G401 (cell line): ENCODE results near the gene ZNF746. TPM values are rescaled to one million over a fixed set of nuclear protein-coding genes. Genes with fewer than 3 reads are reported as not detected.
A peak's percentile ranks its signal among the peaks of the same experiment; 100 is the strongest.
"Not testable (repeated sequence)": the region's sequence is repeated elsewhere in the genome, so short reads cannot be mapped to it uniquely, and the experiment has no call there.

Experiments used
- DNase-seq: peaks from one replicate; pipeline ENCODE4 v3.0.0-alpha.2; 2015; ENCODE audit warnings: low spot score
- in situ Hi-C: cut with HindIII; loops from 2 replicates; pipeline ENCODE4 v1.10.0; 2016; ENCODE audit warnings: low sequenced_read_pairs, mixed read lengths
- total RNA-seq: library from RNA; depleted of rRNA; stranded (reverse); fragments of >200 nt; shearing (Covaris generic); gene quantifications from 2 replicates; pipeline ENCODE4 v1.2.3, GENCODE V29; 2014

Gene ZNF746
- total RNA-seq, 1 experiment from 2014 or later: 30.4 TPM

- in situ Hi-C loops: no loop called here
- DNase-seq: no peak
These were observed 35.5 kb downstream of the ZNF746 start for GRCh38 chr7:149462101-149462520.

GRCh38 chr7:149460493-149461277 lies 36.9 kb downstream of the ZNF746 start, which contains the start of gene ZNF777:
Gene ZNF777, minus strand, starts transcription at chr7:149461062. Its CDS starts 5,040 bp downstream, at chr7:149456022.
- DNase-seq: peak; percentile 89
- in situ Hi-C loops: no loop called here

- in situ Hi-C loops: no loop called here
These were observed 37.8 kb downstream of the ZNF746 start for GRCh38 chr7:149459540-149460452.

DNA sequence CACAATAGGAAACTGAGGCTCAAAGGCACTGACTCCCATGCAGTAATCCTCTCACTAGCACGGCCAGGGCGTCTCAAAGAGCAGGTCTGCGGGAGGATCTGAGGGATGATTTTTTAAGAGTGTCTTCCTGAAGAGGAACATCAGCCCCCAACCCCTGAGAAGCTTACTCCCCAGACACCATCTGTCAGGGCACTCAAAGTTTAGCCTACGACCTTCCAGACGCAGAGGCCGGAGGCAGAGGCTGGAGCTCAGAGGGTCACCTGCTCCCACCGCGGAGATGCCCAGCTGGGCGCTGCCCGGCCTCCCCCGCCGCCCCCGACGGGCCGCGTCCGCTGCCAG lies 38.4 kb downstream of the ZNF746 start:
- in situ Hi-C loops: no loop called here
- peak; percentile 10 for DNase-seq

More at GRCh38 chr7:149459540-149460452, 37.8 kb downstream of the ZNF746 start:
- DNase-seq: no peak

DNA sequence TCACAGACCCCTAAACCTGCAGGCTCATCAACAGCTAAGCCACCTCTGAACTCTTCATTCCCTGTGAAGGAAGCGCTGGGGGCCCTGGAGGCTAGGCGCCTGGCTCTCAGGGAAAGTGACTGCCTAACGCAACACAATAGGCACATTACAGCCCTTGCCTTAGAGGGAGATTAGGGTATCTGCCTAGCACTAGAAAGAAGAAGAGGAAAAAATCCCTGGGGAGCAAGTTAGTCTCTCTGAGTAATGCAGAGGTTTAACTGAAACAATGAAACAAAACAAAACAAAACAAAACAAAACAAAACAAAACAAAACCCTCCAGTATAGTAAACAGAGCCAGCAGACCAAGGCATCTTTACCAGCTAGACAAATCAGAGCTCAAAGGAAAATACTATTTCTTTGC lies 39.4 kb downstream of the ZNF746 start:
- in situ Hi-C loops: no loop called here
- DNase-seq: no peak

- in situ Hi-C loops: no loop called here
- DNase-seq: no peak
These were observed 39.8 kb downstream of the ZNF746 start for GRCh38 chr7:149457766-149458165.

- in situ Hi-C loops: no loop called here
- no peak for DNase-seq
These were observed 40.8 kb downstream of the ZNF746 start for GRCh38 chr7:149456506-149457421.

DNA sequence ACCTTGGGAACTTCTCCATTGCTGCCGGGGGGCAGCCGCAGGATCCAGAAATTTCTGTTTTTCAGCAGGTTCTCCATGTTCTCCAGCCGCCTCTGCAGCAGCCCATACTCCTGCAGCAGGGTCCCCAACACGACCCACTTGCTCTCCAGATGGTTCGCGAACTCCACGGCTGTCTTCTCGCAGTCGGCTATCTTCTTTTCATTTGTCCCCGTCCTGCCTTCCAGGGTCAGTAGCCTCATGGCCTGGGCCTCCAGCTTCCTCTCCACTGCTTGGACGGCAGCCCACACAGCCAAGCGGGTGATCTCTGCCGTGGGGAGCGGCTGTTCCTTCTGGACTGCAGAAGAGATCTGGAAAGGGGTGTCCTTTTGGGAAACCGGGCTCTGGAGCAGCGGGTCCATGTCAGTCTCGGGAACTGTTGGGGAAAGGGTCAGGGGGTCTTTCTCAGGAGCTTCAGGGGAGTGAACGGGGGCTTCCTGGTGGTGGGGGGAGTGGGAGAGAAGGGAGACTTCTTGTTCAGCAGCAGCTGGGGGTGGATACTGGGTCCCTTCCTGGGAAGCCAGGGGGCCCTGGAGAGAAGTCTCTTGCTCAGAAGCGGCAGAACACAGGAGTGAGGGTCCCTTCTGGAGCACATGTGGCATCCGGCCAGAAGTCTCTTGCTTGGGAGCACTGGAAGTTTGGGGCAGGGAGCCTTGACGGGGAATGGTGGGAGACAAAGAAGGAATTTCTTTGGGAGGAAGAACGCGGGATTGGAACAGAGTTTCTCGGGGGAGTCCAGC lies 42.2 kb downstream of the ZNF746 start:
- DNase-seq: no peak
- in situ Hi-C loops: no loop called here

GRCh38 chr7:149454750-149455149 lies 42.9 kb downstream of the ZNF746 start:
- in situ Hi-C loops: no loop called here
- no peak for DNase-seq

DNA sequence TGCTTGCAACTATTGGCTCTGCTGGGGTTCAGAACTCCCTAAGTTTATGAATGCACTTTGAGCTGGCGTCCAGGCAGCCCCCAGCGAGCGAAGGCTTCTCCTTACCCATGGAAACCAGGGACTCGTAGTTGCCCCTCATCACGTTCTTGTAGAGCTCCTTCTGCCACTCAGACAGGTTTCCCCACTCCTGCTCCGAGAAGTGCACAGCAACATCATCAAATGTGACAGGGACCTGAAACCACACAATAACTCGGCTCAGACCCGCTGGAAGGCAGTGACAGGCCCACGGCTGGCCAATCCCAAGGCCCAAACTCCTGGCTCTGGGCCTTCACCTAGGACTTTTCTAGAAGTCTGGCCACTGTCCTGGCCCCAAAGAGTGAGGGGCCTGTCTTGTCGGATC lies 43.6 kb downstream of the ZNF746 start:
- DNase-seq: no peak
- in situ Hi-C loops: no loop called here

DNA sequence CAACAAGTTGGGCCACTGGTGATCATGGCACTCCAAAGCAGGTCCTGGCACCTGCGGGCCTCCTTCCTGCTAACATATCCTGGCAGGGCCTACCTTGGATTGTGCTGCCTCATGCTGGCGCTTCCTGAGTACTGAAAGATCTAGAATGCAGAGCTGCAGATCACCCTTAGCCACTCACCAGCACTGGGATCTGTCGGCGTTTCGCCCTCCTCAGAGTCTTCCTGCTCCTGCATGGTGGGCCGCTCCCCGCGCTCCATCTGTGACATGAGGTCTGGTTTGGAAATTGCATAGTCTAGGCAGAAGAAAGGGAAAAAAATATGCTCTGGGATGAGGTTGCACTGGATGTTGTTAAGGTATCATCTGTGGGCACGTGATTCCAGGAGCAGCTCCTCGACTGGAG lies 46.8 kb downstream of the ZNF746 start:
- in situ Hi-C loops: no loop called here
- DNase-seq: no peak

GRCh38 chr7:149449897-149450296 lies 47.7 kb downstream of the ZNF746 start:
- no peak for DNase-seq
- in situ Hi-C loops: no loop called here

GRCh38 chr7:149448961-149449360 lies 48.6 kb downstream of the ZNF746 start:
- in situ Hi-C loops: no loop called here
- DNase-seq: no peak

GRCh38 chr7:149446026-149446425 lies 51.6 kb downstream of the ZNF746 start:
- in situ Hi-C loops, DNase-seq: not testable (repeated sequence)

DNA sequence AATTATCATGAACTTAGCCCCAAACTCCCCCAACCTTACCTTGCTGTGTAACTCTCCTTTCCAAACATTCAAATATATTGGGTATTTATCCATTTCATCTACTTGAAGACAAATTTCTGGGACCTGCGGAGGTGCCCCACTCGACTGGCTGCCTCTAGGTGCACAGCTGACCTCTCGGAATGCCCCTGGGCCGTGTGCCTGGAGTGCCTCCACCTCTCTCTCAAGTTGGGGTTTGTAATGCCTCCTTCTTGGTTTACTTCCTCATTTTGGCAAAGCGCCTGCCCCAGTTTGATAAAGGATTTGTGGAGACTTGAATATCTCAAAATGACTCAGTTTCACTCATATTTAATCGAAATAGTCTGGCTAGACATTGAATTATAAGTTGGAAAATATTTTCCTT lies 53.3 kb downstream of the ZNF746 start:
- DNase-seq: no peak
- in situ Hi-C loops: no loop called here

- no peak for DNase-seq
- in situ Hi-C loops: no loop called here
These were observed 54.1 kb downstream of the ZNF746 start for GRCh38 chr7:149443523-149443922.

DNA sequence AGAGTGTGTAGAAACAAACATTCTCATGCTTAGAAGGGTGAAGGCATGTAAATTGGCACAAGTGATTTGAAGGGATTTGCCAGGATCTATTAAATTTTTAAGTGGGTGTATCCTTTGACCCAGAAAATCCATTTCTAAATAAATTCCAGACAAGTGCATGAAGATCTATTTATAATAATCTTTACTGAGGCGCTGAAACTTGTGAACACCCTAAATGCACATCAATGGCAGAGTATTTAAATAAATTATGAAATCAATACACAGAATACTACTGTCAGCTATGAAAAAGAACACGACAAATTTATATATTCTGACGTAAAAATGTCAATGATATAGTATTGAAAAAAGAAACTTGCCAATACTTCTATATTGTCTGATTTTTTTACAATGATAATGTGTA lies 54.7 kb downstream of the ZNF746 start:
- no peak for DNase-seq
- in situ Hi-C loops: no loop called here

GRCh38 chr7:149440222-149440621 lies 57.4 kb downstream of the ZNF746 start:
- in situ Hi-C loops: no loop called here
- DNase-seq: no peak

DNA sequence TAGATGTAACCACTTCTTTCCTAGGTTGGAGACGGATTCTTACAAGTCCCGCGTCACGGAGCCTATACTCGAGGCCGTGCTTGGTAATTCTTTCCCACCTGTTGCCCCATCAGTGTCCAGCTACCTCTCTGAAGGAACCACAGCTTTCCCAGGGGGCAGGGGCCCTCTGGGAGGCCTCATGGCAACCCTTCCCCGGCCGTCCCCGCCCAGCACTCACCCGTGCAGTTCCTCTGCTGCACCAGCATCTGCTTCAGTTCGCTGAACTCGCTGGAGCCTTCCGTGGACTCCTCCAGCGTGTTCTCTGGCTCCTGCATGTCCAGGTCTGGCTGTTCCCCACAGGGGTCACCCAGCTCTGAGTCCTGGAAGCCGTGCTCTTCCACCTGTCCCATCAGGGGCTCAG lies 61.3 kb downstream of the ZNF746 start:
- in situ Hi-C loops: no loop called here
- DNase-seq: no peak
